GM12891 (cell line): ENCODE data around the gene PFKFB2.

Experiments used
- DNase-seq: peaks from one replicate; pipeline ENCODE4 v3.0.0; 2011; ENCODE audit warnings: low spot score; ENCODE audit not compliant: insufficient read length
- FAIRE-seq: peaks from 2 replicates; lab custom pipeline; 2011; peaks lifted over from hg19 to GRCh38; lab: Jason Lieb, UNC
- PAX5 ChIP-seq: IDR thresholded peaks from 2 replicates; pipeline ENCODE4 v1.6.1; 2011; ENCODE audit warnings: low read length, moderate library complexity, mild to moderate bottlenecking; ENCODE audit not compliant: insufficient read depth, severe bottlenecking
- POLR2A ChIP-seq: IDR thresholded peaks from 2 replicates; pipeline ENCODE4 v1.6.1; 2011; ENCODE audit warnings: low read depth, low read length, control low read depth
- POLR2AphosphoS5 ChIP-seq: IDR thresholded peaks from 2 replicates; pipeline ENCODE4 v1.6.1; 2011; ENCODE audit warnings: low read depth, low read length, control low read depth
- POU2F2 ChIP-seq: IDR thresholded peaks from 2 replicates; pipeline ENCODE4 v1.6.1; 2011; ENCODE audit warnings: low read depth, mild to moderate bottlenecking, control low read depth, low read length, moderate library complexity
- SPI1 ChIP-seq: IDR thresholded peaks from 2 replicates; pipeline ENCODE4 v1.6.1; 2011; ENCODE audit warnings: low read depth, low read length, control low read depth
- TAF1 ChIP-seq: IDR thresholded peaks from 2 replicates; pipeline ENCODE4 v1.6.1; 2011; ENCODE audit warnings: low read depth, low read length, control low read depth

Gene PFKFB2

DNA sequence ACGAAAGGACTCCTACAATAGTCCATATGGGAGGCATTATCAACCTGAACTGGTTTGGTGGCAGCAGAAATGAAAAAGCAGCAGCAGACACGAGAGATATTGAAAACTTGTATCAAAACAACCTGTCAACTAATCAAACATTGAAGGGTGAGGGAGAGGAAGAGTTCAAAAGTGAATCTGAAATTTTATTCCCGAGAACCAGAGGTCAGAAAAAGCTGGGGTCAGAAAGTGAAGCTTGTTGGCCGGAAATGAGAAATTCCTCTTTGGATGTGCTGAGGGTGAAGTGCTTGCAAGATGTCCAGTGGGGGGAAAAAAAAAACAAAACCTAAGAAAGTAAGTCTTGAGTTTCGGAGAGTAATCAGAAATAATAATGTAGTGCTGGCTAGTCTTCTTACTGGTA, 49.1 kb downstream of the PFKFB2 start:
- DNase-seq (no peak), FAIRE-seq (no peak)

DNA sequence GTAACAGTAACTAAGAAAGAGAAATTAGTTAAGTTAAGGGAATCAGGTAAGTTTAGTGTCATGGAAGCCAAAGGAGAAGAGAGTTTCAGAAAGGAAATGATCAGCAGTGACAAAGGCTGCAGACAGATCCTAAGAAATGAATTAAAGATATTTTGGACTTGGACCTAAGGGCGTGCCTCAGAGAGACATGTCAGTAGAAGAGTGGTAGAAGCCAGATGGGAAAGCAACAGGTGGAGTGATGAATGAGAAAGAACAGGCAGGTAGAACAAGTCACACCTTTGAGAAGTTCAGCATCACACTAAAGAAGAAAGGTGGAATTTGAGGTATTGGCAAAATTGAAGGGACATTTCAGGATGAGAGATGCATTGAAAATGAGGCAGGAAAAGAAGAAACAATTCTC, 49.6 kb downstream of the PFKFB2 start:
- FAIRE-seq (no peak), DNase-seq (no peak)
- TF ChIP-seq PAX5 (no peak), TAF1 (no peak), POLR2AphosphoS5 (no peak), POU2F2 (no peak), SPI1 (no peak), POLR2A (no peak)

More for the DNA sequence above, 49.1 kb downstream of the PFKFB2 start:
- no peak for TF ChIP-seq POU2F2
- TF ChIP-seq TAF1: no peak
- TF ChIP-seq SPI1: no peak
- TF ChIP-seq PAX5: no peak
- TF ChIP-seq POLR2A: no peak
- TF ChIP-seq POLR2AphosphoS5: no peak

GRCh38 chr1:207103892-207104373, 50.9 kb downstream of the PFKFB2 start, which contains the start of gene C4BPA:
Gene C4BPA, plus strand, starts transcription at chr1:207104233. Its CDS starts 8,793 bp downstream, at chr1:207113026.
- DNase-seq (no peak), FAIRE-seq (no peak)
- TF ChIP-seq SPI1: no peak
- TF ChIP-seq PAX5: no peak
- no peak for TF ChIP-seq POU2F2
- TF ChIP-seq POLR2A: no peak
- TF ChIP-seq POLR2AphosphoS5: no peak
- TF ChIP-seq TAF1: no peak

GRCh38 chr1:207109004-207109403, 55.9 kb downstream of the PFKFB2 start:
- no peak for DNase-seq
- TF ChIP-seq SPI1: no peak
- no peak for TF ChIP-seq POLR2A
- TF ChIP-seq PAX5: no peak
- no peak for TF ChIP-seq TAF1
- no peak for TF ChIP-seq POU2F2
- TF ChIP-seq POLR2AphosphoS5: no peak
- no peak for FAIRE-seq

- FAIRE-seq (no peak), DNase-seq (no peak)
- TF ChIP-seq SPI1 (no peak), PAX5 (no peak), POU2F2 (no peak), POLR2AphosphoS5 (no peak), TAF1 (no peak), POLR2A (no peak)
Observed at GRCh38 chr1:207112616-207113296, 59.7 kb downstream of the PFKFB2 start.

GRCh38 chr1:207115269-207115668, 62.2 kb downstream of the PFKFB2 start:
- DNase-seq (no peak), FAIRE-seq (no peak)
- TF ChIP-seq POLR2A: no peak
- TF ChIP-seq PAX5: no peak
- no peak for TF ChIP-seq SPI1
- TF ChIP-seq TAF1: no peak
- no peak for TF ChIP-seq POLR2AphosphoS5
- TF ChIP-seq POU2F2: no peak

- DNase-seq (no peak), FAIRE-seq (no peak)
- TF ChIP-seq TAF1 (no peak), PAX5 (no peak), SPI1 (no peak), POLR2A (no peak), POLR2AphosphoS5 (no peak), POU2F2 (no peak)
Observed at GRCh38 chr1:207124389-207124788, 71.3 kb downstream of the PFKFB2 start.

DNA sequence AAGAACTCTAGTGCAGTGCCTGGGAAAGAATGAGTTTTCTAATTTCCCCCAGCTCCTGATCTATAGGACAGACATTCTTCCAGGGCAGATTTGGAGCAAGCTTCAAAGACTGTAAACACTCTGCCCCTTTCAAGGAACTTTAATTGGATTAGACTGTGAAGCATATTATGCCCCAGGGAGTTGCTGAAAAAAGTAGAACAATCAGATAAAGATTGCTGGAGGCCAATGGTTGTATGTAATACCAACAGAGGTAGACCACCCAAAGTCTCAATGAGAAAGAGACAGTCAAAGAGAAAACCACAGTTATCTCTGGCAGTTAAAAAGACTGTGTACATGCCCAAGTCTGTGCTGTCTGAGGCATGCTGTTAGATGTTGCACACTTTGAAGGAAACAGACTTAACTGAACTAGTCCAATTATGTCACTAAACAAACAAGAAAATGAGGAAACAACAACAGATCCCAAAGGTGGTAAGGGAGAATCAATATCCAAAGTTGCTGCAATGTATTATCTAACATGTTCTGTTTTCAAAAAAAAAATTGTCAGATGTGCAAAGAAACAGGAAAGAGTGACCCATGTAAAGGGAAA, 75.4 kb downstream of the PFKFB2 start:
- TF ChIP-seq SPI1 (no peak), PAX5 (no peak), POU2F2 (no peak), POLR2AphosphoS5 (no peak), POLR2A (no peak), TAF1 (no peak)
- FAIRE-seq: no peak
- DNase-seq: no peak

DNA sequence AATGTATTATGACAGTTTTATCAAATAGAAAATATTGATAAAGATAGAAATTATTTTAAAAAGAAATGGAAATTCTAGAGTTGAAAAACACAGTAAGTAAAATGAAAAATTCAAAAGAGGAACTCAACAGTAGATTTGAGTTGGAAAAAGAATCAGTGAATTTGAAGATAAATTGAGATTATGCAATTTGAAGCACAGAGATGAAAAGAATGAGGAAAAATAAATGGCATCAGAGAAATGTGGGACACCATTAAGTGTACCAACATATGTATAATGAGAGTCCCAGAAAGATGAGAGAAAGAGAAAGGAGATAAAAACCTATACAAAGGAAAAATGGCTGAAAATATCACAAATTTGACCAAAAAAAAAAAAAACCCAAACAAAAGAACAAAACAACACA, 76.0 kb downstream of the PFKFB2 start:
- TF ChIP-seq SPI1: no peak
- no peak for TF ChIP-seq POLR2AphosphoS5
- TF ChIP-seq PAX5: no peak
- no peak for TF ChIP-seq TAF1
- no peak for TF ChIP-seq POU2F2
- TF ChIP-seq POLR2A: no peak
- no peak for DNase-seq
- no peak for FAIRE-seq
